Activated CD8-positive, alpha-beta T cell treated with anti-CD3 and anti-CD28 coated beads for 36 hours (primary cell): Measurements from ENCODE around the gene PZP. TPM values are rescaled to one million over a fixed set of nuclear protein-coding genes. Genes with fewer than 3 reads are reported as not detected.
A peak's percentile ranks its signal among the peaks of the same experiment; 100 is the strongest.

Source experiments
- ATAC-seq: fragments of 200-7000 bp; cut with Tn5 transposase; one replicate; pipeline ENCODE4 v1.10.0; 2021; ENCODE audit warnings: mild to moderate bottlenecking, moderate library complexity
- CTCF ChIA-PET: fragments of 350-600 bp; sonication (Branson Sonifier 250); formaldehyde crosslinking; loops from one replicate; lab custom pipeline; 2021; ENCODE audit warnings: antibody characterized with exemption; lab: Charles Lee
- POLR2A ChIA-PET: fragments of 350-600 bp; sonication (Branson Sonifier 250); formaldehyde crosslinking; loops from one replicate; lab custom pipeline; 2021; ENCODE audit warnings: antibody characterized with exemption; lab: Charles Lee
- DNase-seq: peaks from one replicate; pipeline ENCODE4 v3.0.0-alpha.2; 2020
- H3K27ac Mint-ChIP-seq: one replicate; pipeline ENCODE4 v1.8.0; 2021; ENCODE audit warnings: mild to moderate bottlenecking, mixed read lengths
- H3K27me3 Mint-ChIP-seq: one replicate; pipeline ENCODE4 v1.8.0; 2021; ENCODE audit warnings: mixed read lengths
- H3K36me3 Mint-ChIP-seq: one replicate; pipeline ENCODE4 v1.8.0; 2021; ENCODE audit warnings: low read depth, mixed read lengths
- H3K4me1 Mint-ChIP-seq: one replicate; pipeline ENCODE4 v1.8.0; 2021; ENCODE audit warnings: low read depth, mixed read lengths
- H3K4me3 Mint-ChIP-seq: one replicate; pipeline ENCODE4 v1.8.0; 2021; ENCODE audit warnings: mild to moderate bottlenecking, moderate library complexity, mixed read lengths
- H3K9me3 Mint-ChIP-seq: one replicate; pipeline ENCODE4 v1.8.0; 2021; ENCODE audit warnings: mixed read lengths
- intact Hi-C: fragments of 100-400 bp; cut with micrococcal nuclease; formaldehyde crosslinking; loops from one replicate; pipeline ENCODE4 v1.10.0; 2022
- total RNA-seq, 2 experiments: library from RNA; stranded (reverse); gene quantifications; one replicate each; pipeline ENCODE4 v1.2.3, GENCODE V29; 2021
- TF ChIP-seq, protein P1 (sequence below): fragments of 200-600 bp; IDR thresholded peaks from one replicate; pipeline ENCODE4 v1.8.0; 2022; ENCODE audit warnings: antibody characterized with exemption, mild to moderate bottlenecking

PZP gene
- total RNA-seq, 2 experiments from 2014 or later: not detected

GRCh38 chr12:9134981-9135628, 73.1 kb downstream of the PZP start:
- TF ChIP-seq, protein P1, sequence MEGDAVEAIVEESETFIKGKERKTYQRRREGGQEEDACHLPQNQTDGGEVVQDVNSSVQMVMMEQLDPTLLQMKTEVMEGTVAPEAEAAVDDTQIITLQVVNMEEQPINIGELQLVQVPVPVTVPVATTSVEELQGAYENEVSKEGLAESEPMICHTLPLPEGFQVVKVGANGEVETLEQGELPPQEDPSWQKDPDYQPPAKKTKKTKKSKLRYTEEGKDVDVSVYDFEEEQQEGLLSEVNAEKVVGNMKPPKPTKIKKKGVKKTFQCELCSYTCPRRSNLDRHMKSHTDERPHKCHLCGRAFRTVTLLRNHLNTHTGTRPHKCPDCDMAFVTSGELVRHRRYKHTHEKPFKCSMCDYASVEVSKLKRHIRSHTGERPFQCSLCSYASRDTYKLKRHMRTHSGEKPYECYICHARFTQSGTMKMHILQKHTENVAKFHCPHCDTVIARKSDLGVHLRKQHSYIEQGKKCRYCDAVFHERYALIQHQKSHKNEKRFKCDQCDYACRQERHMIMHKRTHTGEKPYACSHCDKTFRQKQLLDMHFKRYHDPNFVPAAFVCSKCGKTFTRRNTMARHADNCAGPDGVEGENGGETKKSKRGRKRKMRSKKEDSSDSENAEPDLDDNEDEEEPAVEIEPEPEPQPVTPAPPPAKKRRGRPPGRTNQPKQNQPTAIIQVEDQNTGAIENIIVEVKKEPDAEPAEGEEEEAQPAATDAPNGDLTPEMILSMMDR: peak; percentile 40
- no peaks in the 10 kb centered on the region for H3K36me3 Mint-ChIP-seq
- intact Hi-C loops: no loop called here
- no peaks in the 10 kb centered on the region for H3K27me3 Mint-ChIP-seq
- ChIA-PET CTCF (interaction anchor here (0.7 to 1.8 kb wide), 9 partner anchors 8 to 245 kb away, joined by 3 to 6 read pairs (median 3); no protein-coding TSS in a partner anchor), POLR2A (no interaction called here)
- ATAC-seq (no peak), DNase-seq (peak; percentile 35)
- H3K4me1 Mint-ChIP-seq: no peaks in the 10 kb centered on the region
- H3K4me3 Mint-ChIP-seq: no peak overlapping the region
- H3K27ac Mint-ChIP-seq: no peak overlapping the region
- H3K9me3 Mint-ChIP-seq: no peaks in the 10 kb centered on the region

GRCh38 chr12:9133216-9133916, 74.8 kb downstream of the PZP start:
- intact Hi-C loops: no loop called here
- Mint-ChIP-seq H3K27ac (no peak overlapping the region), H3K4me3 (no peak overlapping the region), H3K4me1 (no peaks in the 10 kb centered on the region), H3K36me3 (no peaks in the 10 kb centered on the region), H3K9me3 (no peaks in the 10 kb centered on the region), H3K27me3 (no peaks in the 10 kb centered on the region)
- ChIA-PET POLR2A (no interaction called here), CTCF (interaction anchor here (0.6 to 0.9 kb wide), 2 partner anchors 16 to 1060 kb away, joined by 3 read pairs; no protein-coding TSS in a partner anchor)
- DNase-seq (no peak), ATAC-seq (no peak)
- TF ChIP-seq, protein P1: no peak

- H3K27ac Mint-ChIP-seq: no peak overlapping the region
- H3K27me3 Mint-ChIP-seq: no peaks in the 10 kb centered on the region
- H3K36me3 Mint-ChIP-seq: no peaks in the 10 kb centered on the region
- no peak for DNase-seq
- intact Hi-C loops: no loop called here
- H3K9me3 Mint-ChIP-seq: no peaks in the 10 kb centered on the region
- TF ChIP-seq, protein P1: no peak
- no peak for ATAC-seq
- H3K4me1 Mint-ChIP-seq: no peaks in the 10 kb centered on the region
- no peak overlapping the region for H3K4me3 Mint-ChIP-seq
- ChIA-PET CTCF (no interaction called here), POLR2A (no interaction called here)
Observed at GRCh38 chr12:9132008-9132535, 76.1 kb downstream of the PZP start.

- no peak overlapping the region for H3K4me3 Mint-ChIP-seq
- H3K9me3 Mint-ChIP-seq: no peaks in the 10 kb centered on the region
- H3K27me3 Mint-ChIP-seq: no peaks in the 10 kb centered on the region
- ChIA-PET POLR2A (no interaction called here), CTCF (no interaction called here)
- TF ChIP-seq, protein P1: no peak
- H3K27ac Mint-ChIP-seq: no peak overlapping the region
- H3K36me3 Mint-ChIP-seq: no peaks in the 10 kb centered on the region
- no peaks in the 10 kb centered on the region for H3K4me1 Mint-ChIP-seq
- no peak for ATAC-seq
- intact Hi-C loops: no loop called here
- DNase-seq: no peak
Observed at GRCh38 chr12:9130244-9130643, 78.0 kb downstream of the PZP start.
